ENCODE data around the gene MAPK8. TPM values are rescaled to one million over a fixed set of nuclear protein-coding genes. Genes with fewer than 3 reads are reported as not detected.

The MAPK8 gene
- total RNA-seq, 2 experiments from 2014 or later = 29.1 to 40.5 TPM

DNA sequence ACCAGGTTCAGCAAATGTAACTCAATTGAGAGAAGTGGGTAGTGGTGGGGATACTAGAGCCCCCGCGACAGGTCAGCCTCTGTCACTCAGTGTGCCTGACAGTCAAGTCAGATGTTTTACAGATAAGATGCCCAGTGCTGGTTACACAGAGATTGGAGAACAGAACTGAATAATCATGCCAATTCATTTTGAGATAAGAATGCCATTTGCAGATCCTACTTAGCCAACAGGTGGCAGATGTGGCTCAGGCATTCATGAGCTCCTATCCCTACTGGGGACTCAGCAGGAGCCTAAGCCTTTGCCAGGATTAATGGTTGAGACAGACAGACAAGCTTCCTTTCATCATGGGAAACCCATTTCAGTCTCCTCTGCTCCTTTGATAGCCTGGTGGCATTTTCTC, 137.8 kb downstream of the MAPK8 start:
- CTCF ChIA-PET (ENCODE audit: unreplicated experiment) = no interaction called here
- Histone ChIP-seq H2AFZ (ENCODE audit: low read length) (no peak overlapping the region), H3K79me2 (ENCODE audit: insufficient read depth, low read depth, low read length) (no peaks in the 10 kb centered on the region), H3K9me3 (ENCODE audit: low read length) (no peaks in the 10 kb centered on the region), H4K20me1 (ENCODE audit: insufficient read depth, low read length) (no peaks in the 10 kb centered on the region), H3K36me3 (ENCODE audit: insufficient read depth, low read length) (no peaks in the 10 kb centered on the region), H3K9me2 (ENCODE audit: insufficient read depth, low read length) (no peaks in the 10 kb centered on the region), H3K27ac (ENCODE audit: low read depth, low read length, poor library complexity, severe bottlenecking) (no peak overlapping the region), H3K4me1 (ENCODE audit: insufficient read depth, low read length, poor library complexity, severe bottlenecking) (no peaks in the 10 kb centered on the region), H3K4me2 (ENCODE audit: low read length) (no peak overlapping the region), H3K4me3 (ENCODE audit: low read depth, low read length, poor library complexity, severe bottlenecking) (no peak overlapping the region)
- POLR2A ChIA-PET = interaction anchor here (1.0 kb wide), 1 partner anchor 11 kb away, joined by 3 read pairs; no protein-coding TSS in a partner anchor
- BruUV-seq (replicated peaks) = no TSS peak
- TF ChIP-seq EZH2phosphoT487 (IDR thresholded peaks at IDR 0.05; ENCODE audit: borderline replicate concordance, low read depth, low read length) = no peak
- TF ChIP-seq, protein P1, sequence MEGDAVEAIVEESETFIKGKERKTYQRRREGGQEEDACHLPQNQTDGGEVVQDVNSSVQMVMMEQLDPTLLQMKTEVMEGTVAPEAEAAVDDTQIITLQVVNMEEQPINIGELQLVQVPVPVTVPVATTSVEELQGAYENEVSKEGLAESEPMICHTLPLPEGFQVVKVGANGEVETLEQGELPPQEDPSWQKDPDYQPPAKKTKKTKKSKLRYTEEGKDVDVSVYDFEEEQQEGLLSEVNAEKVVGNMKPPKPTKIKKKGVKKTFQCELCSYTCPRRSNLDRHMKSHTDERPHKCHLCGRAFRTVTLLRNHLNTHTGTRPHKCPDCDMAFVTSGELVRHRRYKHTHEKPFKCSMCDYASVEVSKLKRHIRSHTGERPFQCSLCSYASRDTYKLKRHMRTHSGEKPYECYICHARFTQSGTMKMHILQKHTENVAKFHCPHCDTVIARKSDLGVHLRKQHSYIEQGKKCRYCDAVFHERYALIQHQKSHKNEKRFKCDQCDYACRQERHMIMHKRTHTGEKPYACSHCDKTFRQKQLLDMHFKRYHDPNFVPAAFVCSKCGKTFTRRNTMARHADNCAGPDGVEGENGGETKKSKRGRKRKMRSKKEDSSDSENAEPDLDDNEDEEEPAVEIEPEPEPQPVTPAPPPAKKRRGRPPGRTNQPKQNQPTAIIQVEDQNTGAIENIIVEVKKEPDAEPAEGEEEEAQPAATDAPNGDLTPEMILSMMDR (conservative IDR thresholded peaks at IDR 0.05; ENCODE audit: low read length) = peak; percentile 50; the same call in 1 of the 2 replicates
- intact Hi-C loops (cut with micrococcal nuclease; ENCODE audit: unreplicated experiment) = loop anchor here (1.0 kb wide), 1 partner anchor 212 kb away; no protein-coding TSS in a partner anchor
- peak; percentile 16 for DNase-seq (ENCODE audit: low spot score)

DNA sequence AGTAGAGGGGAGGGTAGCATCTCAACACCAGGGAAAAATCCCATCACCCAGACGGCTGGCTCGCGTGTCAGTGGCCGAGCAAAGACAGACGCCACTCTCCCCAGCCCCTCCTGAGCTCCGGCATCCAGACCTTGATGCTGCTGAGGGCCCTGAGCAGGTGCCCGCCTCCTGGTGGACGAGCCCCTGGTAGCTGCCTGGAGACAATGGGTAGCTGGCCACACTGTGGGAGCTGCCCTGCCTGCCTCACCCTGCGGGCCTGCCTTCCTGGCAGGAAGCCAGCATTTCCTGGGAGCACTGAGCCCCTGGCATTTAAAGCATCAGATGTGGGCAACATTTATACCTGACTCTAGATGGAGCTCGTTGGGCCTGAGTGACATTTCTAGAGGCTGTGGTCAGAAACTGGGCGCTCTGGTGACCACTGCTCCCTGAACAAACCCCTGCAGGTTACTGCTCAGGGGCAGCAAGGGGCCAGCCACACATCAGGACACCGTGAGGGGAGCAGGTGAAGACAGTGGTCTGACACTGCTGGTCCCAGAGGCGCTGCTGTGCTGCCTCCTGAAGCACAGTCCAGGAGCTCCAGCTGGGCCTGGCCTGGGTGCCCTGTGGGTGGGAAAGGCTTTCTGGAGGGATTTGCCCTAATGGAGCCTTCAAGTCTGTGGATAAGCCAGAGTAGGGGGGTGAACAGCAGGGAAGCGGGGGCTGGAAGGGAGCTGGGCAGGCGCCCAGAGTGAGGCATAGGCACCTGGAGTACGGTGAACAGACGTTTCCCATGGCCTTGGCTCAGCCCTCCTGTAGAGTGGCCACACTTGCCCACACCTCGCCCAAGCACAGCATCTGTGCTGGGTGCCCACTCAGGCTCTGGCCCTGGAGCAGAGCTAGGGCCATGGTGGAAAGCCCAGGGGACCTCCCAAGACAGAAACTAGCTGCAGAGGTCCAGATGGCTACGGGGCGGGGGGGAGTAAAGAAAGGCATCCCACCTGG, 138.7 kb downstream of the MAPK8 start:
- POLR2A ChIA-PET = interaction anchor here (1.0 kb wide), 1 partner anchor 10 kb away, joined by 3 read pairs; no protein-coding TSS in a partner anchor
- TF ChIP-seq, protein P1 (conservative IDR thresholded peaks at IDR 0.05; ENCODE audit: low read length) = no peak
- TF ChIP-seq EZH2phosphoT487 (IDR thresholded peaks at IDR 0.05; ENCODE audit: borderline replicate concordance, low read depth, low read length) = no peak
- no peak for DNase-seq (ENCODE audit: low spot score)
- H3K79me2 ChIP-seq (ENCODE audit: insufficient read depth, low read depth, low read length) = no peaks in the 10 kb centered on the region
- H3K27ac ChIP-seq (ENCODE audit: low read depth, low read length, poor library complexity, severe bottlenecking) = no peak overlapping the region
- BruUV-seq (replicated peaks) = no TSS peak
- no peaks in the 10 kb centered on the region for H3K36me3 ChIP-seq (ENCODE audit: insufficient read depth, low read length)
- CTCF ChIA-PET (ENCODE audit: unreplicated experiment) = no interaction called here
- H2AFZ ChIP-seq (ENCODE audit: low read length) = no peak overlapping the region
- H3K4me3 ChIP-seq (ENCODE audit: low read depth, low read length, poor library complexity, severe bottlenecking) = no peak overlapping the region
- intact Hi-C loops (cut with micrococcal nuclease; ENCODE audit: unreplicated experiment) = loop anchor here (1.0 kb wide), 1 partner anchor 211 kb away; no protein-coding TSS in a partner anchor
- no peak overlapping the region for H3K4me2 ChIP-seq (ENCODE audit: low read length)
- H3K4me1 ChIP-seq (ENCODE audit: insufficient read depth, low read length, poor library complexity, severe bottlenecking) = no peaks in the 10 kb centered on the region
- H3K9me3 ChIP-seq (ENCODE audit: low read length) = no peaks in the 10 kb centered on the region
- no peaks in the 10 kb centered on the region for H3K9me2 ChIP-seq (ENCODE audit: insufficient read depth, low read length)
- no peaks in the 10 kb centered on the region for H4K20me1 ChIP-seq (ENCODE audit: insufficient read depth, low read length)

Data from OCI-LY7 (cell line).